ENCODE results near the gene TPRG1. TPM values are rescaled to one million over a fixed set of nuclear protein-coding genes. Genes with fewer than 3 reads are reported as not detected.

The TPRG1 gene
- total and polyA plus RNA-seq, 9 of the 15 experiments (the other 6 are each of a cell fraction or from before 2014, with no cell fraction given): 0.01 TPM; not detected in 8

- Histone ChIP-seq H3K4me3 (no peak overlapping the region), H3K9me1 (ENCODE audit: control insufficient read depth, insufficient read depth, low read length) (no peaks in the 10 kb centered on the region), H3K27ac (ENCODE audit: extremely low read depth, low read depth, low read length) (no peak overlapping the region), H3K9ac (ENCODE audit: insufficient read depth in 1 of 2, low read depth in 2 of 2, low read length in 2 of 2) (no peak overlapping the region), H3K4me2 (ENCODE audit: insufficient read depth, low read length) (no peak overlapping the region), H3K79me2 (ENCODE audit: control insufficient read depth, insufficient read depth, low read length) (no peaks in the 10 kb centered on the region), H2AFZ (ENCODE audit: low read depth, low read length) (no peak overlapping the region), H3K36me3 (ENCODE audit: control insufficient read depth, insufficient read depth, low read length) (no peaks in the 10 kb centered on the region), H3K9me3 (replicated peaks; ENCODE audit: control insufficient read depth, insufficient read depth, low read depth, low read length) (no peaks in the 10 kb centered on the region), H3K4me1 (replicated peaks in 1 of 2; ENCODE audit: control insufficient read depth in 2 of 2, insufficient read depth in 2 of 2, low read length in 2 of 2) (no peaks in the 10 kb centered on the region), H4K20me1 (replicated peaks; ENCODE audit: control insufficient read depth, insufficient read depth, low read length) (no peaks in the 10 kb centered on the region), H3K27me3 (ENCODE audit: control insufficient read depth in 2 of 2, insufficient read depth in 2 of 2, low read length in 2 of 2) (no peaks in the 10 kb centered on the region)
- 0% methylated on average over 2 of the region's 2 CpGs for WGBS (ENCODE audit: insufficient coverage, low coverage, missing lambda C conversion rate)
- CTCF ChIA-PET (ENCODE audit: low intra/inter-chr PET ratio): no interaction called here
- DNase-seq (ENCODE audit: extremely low read depth in 1 of 4, low spot score in 3 of 4) (no peak), FAIRE-seq (no peak), ATAC-seq (no peak)
- in situ Hi-C loops (cut with MboI) (no loop called here), intact Hi-C loops (cut with micrococcal nuclease) (no loop called here)
- no peak for TF ChIP-seq FIP1L1 (IDR thresholded peaks at IDR 0.05; ENCODE audit: low read depth, low read length, poor library complexity, severe bottlenecking)
- TF ChIP-seq PHF21A (IDR thresholded peaks at IDR 0.05; ENCODE audit: borderline replicate concordance, low read depth): no peak
- no peak for TF ChIP-seq MXD1 (CRISPR knock-in tag; IDR thresholded peaks at IDR 0.05; ENCODE audit: borderline replicate concordance, poor library complexity, severe bottlenecking)
- no peak for TF ChIP-seq ESRRB (CRISPR knock-in tag; IDR thresholded peaks at IDR 0.05; ENCODE audit: borderline replicate concordance)
- no peak for TF ChIP-seq IRF2 (CRISPR knock-in tag; IDR thresholded peaks at IDR 0.05)
- no peak for TF ChIP-seq RBM25 (IDR thresholded peaks at IDR 0.05; ENCODE audit: low read depth, low read length, severe bottlenecking)
- BruUV-seq (replicated peaks): no TSS peak
- POLR2A ChIA-PET: interaction anchor here (0.6 kb wide), 1 partner anchor 39 kb away, joined by 3 read pairs; no protein-coding TSS in a partner anchor
These were observed 183.3 kb downstream of the TPRG1 start for GRCh38 chr3:189355115-189355480.

All from K562 (cell line).